ENCODE results near the gene HKDC1.
"Not testable (repeated sequence)": the region's sequence is repeated elsewhere in the genome, so short reads cannot be mapped to it uniquely, and the experiment has no call there.

HKDC1 gene

GRCh38 chr10:69281507-69282413, 61.6 kb downstream of the HKDC1 start:
- Histone ChIP-seq H3K4me3 (ENCODE audit: low read depth, low read length) (no peak overlapping the region), H3K36me3 (ENCODE audit: insufficient read depth, low read length) (no peaks in the 10 kb centered on the region), H3K27ac (ENCODE audit: low read depth, low read length) (no peak overlapping the region), H3K27me3 (ENCODE audit: insufficient read depth, low read length) (peaks cover 11% of the 10 kb centered on the region; the same call in 1 of the 2 replicates), H3K79me2 (ENCODE audit: control insufficient read depth, insufficient read depth, low read length, unreplicated experiment) (no peaks in the 10 kb centered on the region), H3K4me1 (ENCODE audit: control insufficient read depth, insufficient read depth, low read length, unreplicated experiment) (peaks cover 4% of the 10 kb centered on the region), H2AFZ (ENCODE audit: low read length, unreplicated experiment) (no peak overlapping the region)

- H3K27me3 ChIP-seq (ENCODE audit: insufficient read depth, low read length): peaks cover 11% of the 10 kb centered on the region; the same call in 1 of the 2 replicates
- H2AFZ ChIP-seq (ENCODE audit: low read length, unreplicated experiment); H3K27ac ChIP-seq (ENCODE audit: low read depth, low read length); H3K36me3 ChIP-seq (ENCODE audit: insufficient read depth, low read length); H3K4me3 ChIP-seq (ENCODE audit: low read depth, low read length); H3K4me1 ChIP-seq (ENCODE audit: control insufficient read depth, insufficient read depth, low read length, unreplicated experiment); H3K79me2 ChIP-seq (ENCODE audit: control insufficient read depth, insufficient read depth, low read length, unreplicated experiment): not testable (repeated sequence)
Observed at GRCh38 chr10:69284402-69284801, 64.3 kb downstream of the HKDC1 start.

GRCh38 chr10:69285699-69286098, 65.6 kb downstream of the HKDC1 start:
- H3K4me3 ChIP-seq (ENCODE audit: low read depth, low read length): no peak overlapping the region
- H3K79me2 ChIP-seq (ENCODE audit: control insufficient read depth, insufficient read depth, low read length, unreplicated experiment): no peaks in the 10 kb centered on the region
- no peaks in the 10 kb centered on the region for H3K4me1 ChIP-seq (ENCODE audit: control insufficient read depth, insufficient read depth, low read length, unreplicated experiment)
- no peak overlapping the region for H2AFZ ChIP-seq (ENCODE audit: low read length, unreplicated experiment)
- no peak overlapping the region for H3K27ac ChIP-seq (ENCODE audit: low read depth, low read length)
- H3K36me3 ChIP-seq (ENCODE audit: insufficient read depth, low read length): no peaks in the 10 kb centered on the region
- H3K27me3 ChIP-seq (ENCODE audit: insufficient read depth, low read length): peaks cover 11% of the 10 kb centered on the region; the same call in 1 of the 2 replicates

GRCh38 chr10:69287181-69287580, 67.0 kb downstream of the HKDC1 start:
- Histone ChIP-seq H2AFZ (ENCODE audit: low read length, unreplicated experiment) (no peak overlapping the region), H3K36me3 (ENCODE audit: insufficient read depth, low read length) (no peaks in the 10 kb centered on the region), H3K27ac (ENCODE audit: low read depth, low read length) (no peak overlapping the region)

GRCh38 chr10:69290993-69291392, 70.9 kb downstream of the HKDC1 start:
- Histone ChIP-seq H3K36me3 (ENCODE audit: insufficient read depth, low read length) (no peaks in the 10 kb centered on the region), H3K79me2 (ENCODE audit: control insufficient read depth, insufficient read depth, low read length, unreplicated experiment) (no peaks in the 10 kb centered on the region), H3K27ac (ENCODE audit: low read depth, low read length) (no peak overlapping the region)

More at GRCh38 chr10:69287181-69287580, 67.0 kb downstream of the HKDC1 start:
- H3K79me2 ChIP-seq (ENCODE audit: control insufficient read depth, insufficient read depth, low read length, unreplicated experiment): no peaks in the 10 kb centered on the region
- H3K4me3 ChIP-seq (ENCODE audit: low read depth, low read length): no peak overlapping the region
- H3K4me1 ChIP-seq (ENCODE audit: control insufficient read depth, insufficient read depth, low read length, unreplicated experiment): no peaks in the 10 kb centered on the region
- 0 out of 2 replicates have a peak, but pooled peaks cover under 1% of the 10 kb centered on the region for H3K27me3 ChIP-seq (ENCODE audit: insufficient read depth, low read length)

GRCh38 chr10:69292459-69292858, 72.3 kb downstream of the HKDC1 start:
- Histone ChIP-seq H3K27me3 (ENCODE audit: insufficient read depth, low read length) (peaks cover 10% of the 10 kb centered on the region; the same call in 1 of the 2 replicates), H3K4me1 (ENCODE audit: control insufficient read depth, insufficient read depth, low read length, unreplicated experiment) (no peaks in the 10 kb centered on the region), H2AFZ (ENCODE audit: low read length, unreplicated experiment) (no peak overlapping the region), H3K79me2 (ENCODE audit: control insufficient read depth, insufficient read depth, low read length, unreplicated experiment) (no peaks in the 10 kb centered on the region), H3K27ac (ENCODE audit: low read depth, low read length) (no peak overlapping the region), H3K4me3 (ENCODE audit: low read depth, low read length) (no peak overlapping the region), H3K36me3 (ENCODE audit: insufficient read depth, low read length) (no peaks in the 10 kb centered on the region)

More at GRCh38 chr10:69290993-69291392, 70.9 kb downstream of the HKDC1 start:
- Histone ChIP-seq H3K27me3 (ENCODE audit: insufficient read depth, low read length) (0 out of 2 replicates have a peak, but pooled peaks cover 4% of the 10 kb centered on the region), H3K4me1 (ENCODE audit: control insufficient read depth, insufficient read depth, low read length, unreplicated experiment) (no peaks in the 10 kb centered on the region), H2AFZ (ENCODE audit: low read length, unreplicated experiment) (no peak overlapping the region), H3K4me3 (ENCODE audit: low read depth, low read length) (no peak overlapping the region)

- Histone ChIP-seq H3K27ac (ENCODE audit: low read depth, low read length) (no peak overlapping the region), H3K4me1 (ENCODE audit: control insufficient read depth, insufficient read depth, low read length, unreplicated experiment) (no peaks in the 10 kb centered on the region), H3K27me3 (ENCODE audit: insufficient read depth, low read length) (peaks cover 10% of the 10 kb centered on the region; the same call in 1 of the 2 replicates)
Observed at GRCh38 chr10:69295027-69295636, 75.0 kb downstream of the HKDC1 start.

GRCh38 chr10:69303632-69304051, 83.5 kb downstream of the HKDC1 start:
- Histone ChIP-seq H3K4me3 (ENCODE audit: low read depth, low read length) (no peak overlapping the region), H3K27ac (ENCODE audit: low read depth, low read length) (no peak overlapping the region), H3K27me3 (ENCODE audit: insufficient read depth, low read length) (no peaks in the 10 kb centered on the region), H3K4me1 (ENCODE audit: control insufficient read depth, insufficient read depth, low read length, unreplicated experiment) (no peaks in the 10 kb centered on the region), H2AFZ (ENCODE audit: low read length, unreplicated experiment) (no peak overlapping the region), H3K36me3 (ENCODE audit: insufficient read depth, low read length) (no peaks in the 10 kb centered on the region), H3K79me2 (ENCODE audit: control insufficient read depth, insufficient read depth, low read length, unreplicated experiment) (no peaks in the 10 kb centered on the region)

More at GRCh38 chr10:69295027-69295636, 75.0 kb downstream of the HKDC1 start:
- H2AFZ ChIP-seq (ENCODE audit: low read length, unreplicated experiment): no peak overlapping the region
- H3K36me3 ChIP-seq (ENCODE audit: insufficient read depth, low read length): no peaks in the 10 kb centered on the region
- H3K4me3 ChIP-seq (ENCODE audit: low read depth, low read length): no peak overlapping the region
- H3K79me2 ChIP-seq (ENCODE audit: control insufficient read depth, insufficient read depth, low read length, unreplicated experiment): no peaks in the 10 kb centered on the region

- Histone ChIP-seq H3K79me2 (ENCODE audit: control insufficient read depth, insufficient read depth, low read length, unreplicated experiment) (no peaks in the 10 kb centered on the region), H3K4me1 (ENCODE audit: control insufficient read depth, insufficient read depth, low read length, unreplicated experiment) (no peaks in the 10 kb centered on the region), H2AFZ (ENCODE audit: low read length, unreplicated experiment) (no peak overlapping the region), H3K4me3 (ENCODE audit: low read depth, low read length) (no peak overlapping the region), H3K36me3 (ENCODE audit: insufficient read depth, low read length) (no peaks in the 10 kb centered on the region), H3K27ac (ENCODE audit: low read depth, low read length) (no peak overlapping the region), H3K27me3 (ENCODE audit: insufficient read depth, low read length) (no peaks in the 10 kb centered on the region)
Observed at GRCh38 chr10:69306421-69306820, 86.3 kb downstream of the HKDC1 start.

- no peaks in the 10 kb centered on the region for H3K79me2 ChIP-seq (ENCODE audit: control insufficient read depth, insufficient read depth, low read length, unreplicated experiment)
- H3K27me3 ChIP-seq (ENCODE audit: insufficient read depth, low read length): no peaks in the 10 kb centered on the region
- no peak overlapping the region for H3K4me3 ChIP-seq (ENCODE audit: low read depth, low read length)
- H3K4me1 ChIP-seq (ENCODE audit: control insufficient read depth, insufficient read depth, low read length, unreplicated experiment): no peaks in the 10 kb centered on the region
- H3K27ac ChIP-seq (ENCODE audit: low read depth, low read length): no peak overlapping the region
- no peaks in the 10 kb centered on the region for H3K36me3 ChIP-seq (ENCODE audit: insufficient read depth, low read length)
- H2AFZ ChIP-seq (ENCODE audit: low read length, unreplicated experiment): no peak overlapping the region
Observed at GRCh38 chr10:69307434-69307833, 87.3 kb downstream of the HKDC1 start.
